Fibroblast of mammary gland (primary cell): ENCODE measurements around the gene MROH2A.

Source experiments
- DNase-seq: peaks from one replicate; pipeline ENCODE4 v3.0.0-alpha.2; 2010; ENCODE audit warnings: low read depth
- H3K4me3 ChIP-seq: 2 replicates; pipeline ENCODE4 v1.5.1; 2011; ENCODE audit warnings: low read depth, mild to moderate bottlenecking, low read length, moderate library complexity; ENCODE audit not compliant: control insufficient read depth
- CTCF ChIP-seq: conservative IDR thresholded peaks from 2 replicates; pipeline ENCODE4 v1.5.1; 2011; ENCODE audit warnings: low read depth, low read length, inconsistent platforms; ENCODE audit not compliant: control insufficient read depth, insufficient read depth

Gene MROH2A

DNA sequence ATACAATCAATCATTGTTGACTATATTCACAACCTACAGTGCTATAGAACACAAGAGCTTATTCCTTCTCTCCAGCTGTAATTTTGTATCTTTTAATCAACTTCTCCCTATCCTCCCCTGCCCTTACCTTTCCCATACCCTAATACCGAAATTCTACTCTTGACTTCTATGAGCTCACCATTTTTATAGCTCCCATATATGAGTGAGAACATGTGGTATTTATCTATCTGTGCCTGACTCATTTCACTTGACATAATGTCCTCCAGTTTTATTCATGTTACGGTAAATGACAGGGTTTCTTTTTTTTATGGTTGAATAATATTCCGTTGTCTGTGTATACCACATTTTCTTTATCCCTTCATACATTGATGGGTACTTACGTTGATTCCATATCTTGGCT is 2.6 kb downstream of the MROH2A start:
- no peak for DNase-seq
- H3K4me3 ChIP-seq = no peak overlapping the region
- TF ChIP-seq CTCF = no peak

DNA sequence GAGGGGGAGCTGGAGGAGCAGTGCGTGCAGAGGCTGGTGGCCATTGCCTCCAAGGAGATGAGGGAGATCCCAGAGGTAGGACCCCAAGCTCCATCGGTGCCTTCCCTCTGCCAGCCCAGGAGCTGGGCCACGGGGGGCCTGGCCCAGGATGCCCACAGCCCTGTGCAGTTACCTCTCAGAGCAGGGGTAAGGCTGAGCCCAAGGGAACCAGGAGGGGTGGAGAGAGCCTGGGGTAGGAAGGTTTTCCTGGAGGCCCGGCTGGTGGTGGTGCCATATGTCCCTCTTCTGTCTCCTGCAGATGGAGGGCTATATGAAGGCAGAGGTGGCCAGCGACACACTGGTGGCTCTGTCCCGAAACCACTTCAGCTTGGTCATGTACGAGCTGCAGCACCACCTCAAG is 11.4 kb downstream of the MROH2A start:
- no peak for DNase-seq
- TF ChIP-seq CTCF = no peak
- H3K4me3 ChIP-seq = no peak overlapping the region

- no peak for TF ChIP-seq CTCF
- DNase-seq = no peak
- no peak overlapping the region for H3K4me3 ChIP-seq
Observed at GRCh38 chr2:233791151-233791882, 13.2 kb downstream of the MROH2A start.

GRCh38 chr2:233791883-233792329 is 13.8 kb downstream of the MROH2A start:
- DNase-seq = no peak

DNA sequence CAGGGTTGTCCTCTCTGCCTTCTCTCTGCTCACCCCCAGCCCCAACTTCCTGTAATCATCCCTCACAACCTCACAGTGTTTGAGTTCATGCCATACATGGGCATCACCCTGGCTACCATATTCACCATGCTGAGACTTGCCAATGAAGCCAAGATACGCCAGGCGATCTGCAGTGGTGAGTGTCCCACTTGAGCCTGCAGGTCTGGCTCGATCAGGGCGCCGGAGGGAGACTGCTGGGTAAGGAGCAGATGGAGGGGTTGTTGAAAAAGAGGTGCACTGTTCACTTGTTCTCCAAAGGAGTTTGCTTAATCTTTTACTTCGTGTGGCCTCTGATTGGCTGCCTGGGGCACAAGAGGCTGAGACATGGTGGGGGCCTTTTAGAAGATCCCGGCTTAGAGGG is 14.6 kb downstream of the MROH2A start:
- no peak for DNase-seq
- no peak for TF ChIP-seq CTCF
- H3K4me3 ChIP-seq = no peak overlapping the region

More at GRCh38 chr2:233791883-233792329, 13.8 kb downstream of the MROH2A start:
- no peak for TF ChIP-seq CTCF
- H3K4me3 ChIP-seq = no peak overlapping the region

DNA sequence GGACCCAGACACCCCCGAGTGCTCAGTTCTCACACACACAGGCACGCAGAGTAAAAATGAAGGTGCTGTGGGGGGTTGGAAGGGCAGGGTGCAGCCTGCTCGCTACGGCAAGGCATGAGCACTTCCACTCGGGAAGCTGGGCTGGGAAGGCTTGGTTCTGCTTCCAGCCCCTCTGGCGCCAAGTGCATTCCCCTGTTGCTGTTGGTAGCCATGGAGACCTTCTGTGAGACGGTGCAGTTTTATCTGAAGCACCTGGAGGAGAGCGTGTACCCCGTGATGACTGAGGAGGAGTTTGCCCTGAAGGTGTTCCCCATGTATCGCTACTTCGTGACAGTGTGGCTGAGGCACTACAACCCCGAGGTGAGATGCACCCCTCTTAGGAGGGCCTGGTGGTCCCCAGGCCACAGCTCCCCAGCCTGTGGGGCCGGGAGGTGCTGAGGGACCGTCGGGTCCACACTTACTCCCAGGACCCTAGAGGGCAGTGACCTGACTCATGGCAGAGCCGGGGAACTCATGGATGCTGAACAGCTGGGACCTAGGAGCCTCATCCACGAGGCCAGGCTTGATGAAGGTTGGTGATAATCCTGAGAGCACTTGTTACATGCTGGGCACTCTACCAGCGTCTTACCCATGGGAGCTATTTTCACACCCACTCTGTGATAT is 15.5 kb downstream of the MROH2A start:
- no peak for TF ChIP-seq CTCF
- H3K4me3 ChIP-seq = no peak overlapping the region
- no peak for DNase-seq

DNA sequence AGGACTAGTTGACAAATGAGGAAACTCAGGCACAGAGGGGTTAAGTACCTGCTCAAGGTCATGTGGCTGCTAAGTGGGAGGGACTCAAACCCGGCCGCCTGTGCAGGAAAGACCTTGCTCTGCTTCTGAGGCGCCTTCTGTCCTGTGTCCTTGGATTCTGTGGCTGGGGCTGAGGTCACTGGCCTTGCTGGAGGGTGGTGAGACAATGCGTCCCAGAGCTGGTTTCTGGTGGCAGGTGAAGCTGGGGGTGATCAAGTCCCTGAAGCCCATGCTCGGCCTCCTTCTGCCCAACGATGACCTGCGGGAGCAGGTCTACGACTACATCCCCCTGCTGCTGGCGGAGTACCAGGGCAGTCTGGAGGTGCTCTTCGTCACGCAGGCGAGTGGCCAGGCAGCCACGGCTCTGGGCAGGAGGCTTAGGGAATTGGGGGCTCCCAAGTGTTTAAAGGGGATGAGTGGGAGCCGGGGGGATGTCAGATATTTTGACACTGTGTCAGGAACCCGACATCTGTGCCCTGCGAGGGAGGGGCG is 16.1 kb downstream of the MROH2A start:
- no peak for TF ChIP-seq CTCF
- DNase-seq = no peak
- no peak overlapping the region for H3K4me3 ChIP-seq
